ENCODE data around the gene GK.
"Not testable (repeated sequence)": the region's sequence is repeated elsewhere in the genome, so short reads cannot be mapped to it uniquely, and the experiment has no call there.

GK gene

DNA sequence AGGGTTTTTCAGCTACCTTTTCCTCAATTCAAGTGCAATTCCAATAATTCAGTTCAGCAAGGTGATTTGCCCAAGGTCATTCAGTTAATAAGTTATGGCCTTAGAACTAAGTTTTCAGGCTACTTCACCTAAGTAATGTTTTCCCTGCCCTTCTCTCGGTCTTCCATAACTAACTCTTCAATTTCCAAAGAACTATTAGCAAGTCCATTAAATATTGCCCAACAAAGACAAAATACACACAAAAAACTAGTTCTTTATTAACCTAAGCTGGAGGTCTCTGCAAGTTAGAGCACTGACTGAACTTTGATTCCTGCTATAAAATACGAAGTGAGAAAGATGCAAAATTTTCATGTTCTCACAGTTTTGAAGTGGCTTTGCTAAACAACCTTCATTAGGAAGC is 26.8 kb upstream of the GK start:
- TF ChIP-seq Cebpa-rat (IDR thresholded peaks at IDR 0.05): no peak
- no peaks in the 10 kb centered on the region for H4K20me1 ChIP-seq
- H3K36me3 ChIP-seq: no peaks in the 10 kb centered on the region
- no peaks in the 10 kb centered on the region for H3K4me1 ChIP-seq
- peaks cover 17% of the 10 kb centered on the region for H3K9me3 ChIP-seq
- H3K9ac ChIP-seq: no peak overlapping the region
- H3K4me3 ChIP-seq: no peak overlapping the region
- H3K4me2 ChIP-seq: no peak overlapping the region
- no peaks in the 10 kb centered on the region for H3K27me3 ChIP-seq
- H3K27ac ChIP-seq: no peak overlapping the region

GRCh38 chrX:30627818-30628652 is 25.2 kb upstream of the GK start:
- Histone ChIP-seq H3K4me3 (no peak overlapping the region), H4K20me1 (no peaks in the 10 kb centered on the region), H3K4me1 (no peaks in the 10 kb centered on the region), H3K27ac (no peak overlapping the region), H3K9me3 (peaks cover 5% of the 10 kb centered on the region; the same call in 1 of the 2 replicates), H3K27me3 (no peaks in the 10 kb centered on the region), H3K4me2 (no peak overlapping the region), H3K36me3 (no peaks in the 10 kb centered on the region), H3K9ac (no peak overlapping the region)
- TF ChIP-seq Cebpa-rat (IDR thresholded peaks at IDR 0.05): no peak

- not testable (repeated sequence) for H3K9ac ChIP-seq, H4K20me1 ChIP-seq, H3K27me3 ChIP-seq, H3K27ac ChIP-seq, H3K4me2 ChIP-seq, H3K4me1 ChIP-seq, H3K4me3 ChIP-seq, H3K36me3 ChIP-seq
- H3K9me3 ChIP-seq: peaks cover 11% of the 10 kb centered on the region
Observed at GRCh38 chrX:30634070-30634469, 19.2 kb upstream of the GK start.

GRCh38 chrX:30635630-30636029 is 17.6 kb upstream of the GK start:
- TF ChIP-seq Cebpa-rat (IDR thresholded peaks at IDR 0.05): no peak
- no peaks in the 10 kb centered on the region for H3K27me3 ChIP-seq
- H3K36me3 ChIP-seq: no peaks in the 10 kb centered on the region
- H3K4me2 ChIP-seq: no peak overlapping the region
- no peaks in the 10 kb centered on the region for H3K4me1 ChIP-seq
- H3K9ac ChIP-seq: no peak overlapping the region
- no peak overlapping the region for H3K4me3 ChIP-seq
- no peaks in the 10 kb centered on the region for H4K20me1 ChIP-seq
- H3K9me3 ChIP-seq: peaks cover 22% of the 10 kb centered on the region
- H3K27ac ChIP-seq: no peak overlapping the region

GRCh38 chrX:30637874-30638815 is 15.1 kb upstream of the GK start:
- H3K4me3 ChIP-seq: no peak overlapping the region
- H4K20me1 ChIP-seq: no peaks in the 10 kb centered on the region
- no peak for TF ChIP-seq Cebpa-rat (IDR thresholded peaks at IDR 0.05)
- H3K4me1 ChIP-seq: no peaks in the 10 kb centered on the region
- H3K9me3 ChIP-seq: peaks cover 22% of the 10 kb centered on the region
- no peaks in the 10 kb centered on the region for H3K27me3 ChIP-seq
- H3K4me2 ChIP-seq: no peak overlapping the region
- no peaks in the 10 kb centered on the region for H3K36me3 ChIP-seq
- H3K9ac ChIP-seq: no peak overlapping the region
- H3K27ac ChIP-seq: no peak overlapping the region

DNA sequence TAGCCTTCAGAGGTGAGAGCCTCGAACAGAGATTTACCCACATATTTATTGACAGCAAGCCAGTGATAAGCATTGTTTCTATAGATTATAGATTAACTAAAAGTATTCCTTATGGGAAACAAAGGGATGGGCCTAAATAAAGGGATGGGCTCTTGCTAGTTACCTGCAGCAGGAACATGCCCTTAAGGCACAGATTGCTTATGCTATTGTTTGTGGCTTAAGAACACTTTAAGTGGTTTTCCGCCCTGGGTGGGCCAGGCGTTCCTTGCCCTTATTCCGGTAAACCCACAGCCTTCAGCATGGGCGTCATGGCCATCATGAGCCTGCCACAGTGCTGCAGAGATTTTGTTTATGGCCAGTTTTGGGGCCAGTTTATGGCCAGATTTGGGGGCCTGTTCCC is 13.5 kb upstream of the GK start:
- not testable (repeated sequence) for H3K27ac ChIP-seq, H3K36me3 ChIP-seq, H3K4me1 ChIP-seq, H3K4me3 ChIP-seq, H3K9ac ChIP-seq, H3K4me2 ChIP-seq, H3K27me3 ChIP-seq, H4K20me1 ChIP-seq
- H3K9me3 ChIP-seq: peaks cover 18% of the 10 kb centered on the region

DNA sequence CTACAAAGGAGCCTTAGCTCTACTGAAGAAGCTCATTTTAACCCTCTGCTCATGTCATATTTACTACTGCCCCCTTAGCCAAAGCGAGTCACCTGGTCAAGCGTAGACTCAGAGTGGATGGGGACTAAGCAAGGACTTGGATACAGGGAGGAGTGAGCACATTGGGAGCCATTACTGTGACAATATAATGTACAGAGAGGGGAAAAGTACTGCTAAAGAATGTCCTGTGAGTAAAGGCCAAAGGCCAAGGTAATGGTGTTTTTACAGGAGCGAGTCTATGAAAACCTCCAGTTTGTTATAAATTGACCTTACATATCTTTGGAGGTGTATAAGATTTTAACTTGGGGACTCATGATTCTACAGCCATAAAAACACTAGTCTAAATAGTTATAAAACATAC is 10.6 kb upstream of the GK start:
- no peaks in the 10 kb centered on the region for H3K27me3 ChIP-seq
- no peaks in the 10 kb centered on the region for H4K20me1 ChIP-seq
- TF ChIP-seq Cebpa-rat (IDR thresholded peaks at IDR 0.05): no peak
- peaks cover 18% of the 10 kb centered on the region for H3K9me3 ChIP-seq
- no peak overlapping the region for H3K27ac ChIP-seq
- no peaks in the 10 kb centered on the region for H3K4me1 ChIP-seq
- H3K4me2 ChIP-seq: no peak overlapping the region
- no peak overlapping the region for H3K4me3 ChIP-seq
- H3K36me3 ChIP-seq: no peaks in the 10 kb centered on the region
- H3K9ac ChIP-seq: no peak overlapping the region

- no peaks in the 10 kb centered on the region for H3K4me1 ChIP-seq
- no peak overlapping the region for H3K4me3 ChIP-seq
- H3K27ac ChIP-seq: no peak overlapping the region
- H4K20me1 ChIP-seq: no peaks in the 10 kb centered on the region
- no peak for TF ChIP-seq Cebpa-rat (IDR thresholded peaks at IDR 0.05)
- H3K36me3 ChIP-seq: no peaks in the 10 kb centered on the region
- no peak overlapping the region for H3K9ac ChIP-seq
- peaks cover 18% of the 10 kb centered on the region for H3K9me3 ChIP-seq
- H3K27me3 ChIP-seq: no peaks in the 10 kb centered on the region
- no peak overlapping the region for H3K4me2 ChIP-seq
Observed at GRCh38 chrX:30643313-30643821, 9.9 kb upstream of the GK start.

- Histone ChIP-seq H3K4me3 (no peak overlapping the region), H3K4me1 (peaks cover 7% of the 10 kb centered on the region; the same call in 1 of the 2 replicates), H4K20me1 (no peaks in the 10 kb centered on the region), H3K27ac (no peak overlapping the region), H3K27me3 (no peaks in the 10 kb centered on the region), H3K4me2 (no peak overlapping the region), H3K9ac (no peak overlapping the region), H3K9me3 (no peaks in the 10 kb centered on the region), H3K36me3 (no peaks in the 10 kb centered on the region)
- TF ChIP-seq Cebpa-rat (IDR thresholded peaks at IDR 0.05): no peak
Observed at GRCh38 chrX:30649859-30650258, 3.4 kb upstream of the GK start.
